ENCODE data around the gene HNRNPUL2.
"Not testable (repeated sequence)": the region's sequence is repeated elsewhere in the genome, so short reads cannot be mapped to it uniquely, and the experiment has no call there.

HNRNPUL2 gene

DNA sequence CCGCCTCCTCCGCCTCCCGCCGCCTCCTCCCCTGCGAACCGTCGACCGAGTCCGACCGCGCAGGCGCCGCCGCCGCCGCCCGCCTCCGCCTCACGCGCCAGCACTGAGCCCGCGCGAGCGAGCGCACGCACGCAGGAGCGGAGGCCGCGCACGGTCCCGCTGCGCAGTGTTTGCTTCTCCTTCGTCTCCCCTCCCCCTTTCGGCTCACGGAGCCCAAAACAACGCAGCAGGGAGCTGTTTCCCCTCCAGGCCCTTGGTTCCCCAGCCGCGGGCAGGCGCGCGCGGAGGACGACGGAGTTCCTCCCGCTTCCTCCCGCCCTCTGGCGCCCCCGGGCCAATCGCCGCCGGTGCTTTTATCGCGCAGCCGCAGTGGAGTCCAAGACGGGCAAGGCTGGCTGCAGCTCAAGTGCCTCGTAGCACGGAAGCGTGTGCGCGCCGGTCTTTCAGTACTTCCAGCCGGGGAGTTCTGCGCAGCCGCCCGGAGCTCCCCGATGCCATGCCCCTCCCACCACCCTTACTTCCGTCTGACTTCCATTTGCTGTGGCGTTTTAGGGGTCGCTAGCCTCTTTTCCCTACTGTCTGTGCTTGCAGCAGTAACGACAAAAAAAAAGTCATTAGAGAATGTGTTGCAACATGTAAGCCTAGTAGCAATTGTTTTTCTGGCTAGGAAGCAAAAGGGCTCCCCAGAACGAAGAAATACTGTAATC, at the start of gene HNRNPUL2:
Gene HNRNPUL2 (minus strand): TSS at position 293 of the 707 bp plus-strand sequence. CDS start 301 bp downstream, outside the sequence.
- DNase-seq (ENCODE audit: low spot score) = peak; percentile 98
- in situ Hi-C loops (cut with MboI; ENCODE audit: low sequenced_read_pairs, unreplicated experiment) = no loop called here
- TF ChIP-seq, protein P1, sequence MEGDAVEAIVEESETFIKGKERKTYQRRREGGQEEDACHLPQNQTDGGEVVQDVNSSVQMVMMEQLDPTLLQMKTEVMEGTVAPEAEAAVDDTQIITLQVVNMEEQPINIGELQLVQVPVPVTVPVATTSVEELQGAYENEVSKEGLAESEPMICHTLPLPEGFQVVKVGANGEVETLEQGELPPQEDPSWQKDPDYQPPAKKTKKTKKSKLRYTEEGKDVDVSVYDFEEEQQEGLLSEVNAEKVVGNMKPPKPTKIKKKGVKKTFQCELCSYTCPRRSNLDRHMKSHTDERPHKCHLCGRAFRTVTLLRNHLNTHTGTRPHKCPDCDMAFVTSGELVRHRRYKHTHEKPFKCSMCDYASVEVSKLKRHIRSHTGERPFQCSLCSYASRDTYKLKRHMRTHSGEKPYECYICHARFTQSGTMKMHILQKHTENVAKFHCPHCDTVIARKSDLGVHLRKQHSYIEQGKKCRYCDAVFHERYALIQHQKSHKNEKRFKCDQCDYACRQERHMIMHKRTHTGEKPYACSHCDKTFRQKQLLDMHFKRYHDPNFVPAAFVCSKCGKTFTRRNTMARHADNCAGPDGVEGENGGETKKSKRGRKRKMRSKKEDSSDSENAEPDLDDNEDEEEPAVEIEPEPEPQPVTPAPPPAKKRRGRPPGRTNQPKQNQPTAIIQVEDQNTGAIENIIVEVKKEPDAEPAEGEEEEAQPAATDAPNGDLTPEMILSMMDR (IDR thresholded peaks at IDR 0.05; ENCODE audit: borderline replicate concordance, control extremely low read depth, extremely low read depth, insufficient read depth, missing control alignments) = no peak

DNA sequence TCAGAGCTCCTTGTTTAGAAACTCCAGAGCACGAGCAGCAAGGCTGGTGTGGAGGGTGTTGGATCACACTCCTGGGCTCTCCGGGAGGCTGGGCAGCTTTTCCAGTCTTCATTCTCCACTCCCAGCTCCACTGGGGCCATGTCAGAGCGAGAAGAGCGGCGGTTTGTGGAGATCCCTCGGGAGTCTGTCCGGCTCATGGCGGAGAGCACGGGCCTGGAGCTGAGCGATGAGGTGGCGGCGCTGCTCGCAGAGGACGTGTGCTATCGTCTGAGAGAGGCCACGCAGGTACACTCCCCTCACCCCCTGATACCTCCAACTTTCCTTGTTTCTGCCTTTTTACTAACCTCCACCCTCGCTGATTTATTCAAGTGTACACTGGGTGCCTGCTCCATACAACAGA, 48.4 kb upstream of the HNRNPUL2 start:
- in situ Hi-C loops (cut with MboI; ENCODE audit: low sequenced_read_pairs, unreplicated experiment) = no loop called here
- no peak for DNase-seq (ENCODE audit: low spot score)
- TF ChIP-seq, protein P1 (IDR thresholded peaks at IDR 0.05; ENCODE audit: borderline replicate concordance, control extremely low read depth, extremely low read depth, insufficient read depth, missing control alignments) = no peak

- no peak for DNase-seq (ENCODE audit: low spot score)
- in situ Hi-C loops (cut with MboI; ENCODE audit: low sequenced_read_pairs, unreplicated experiment) = no loop called here
- TF ChIP-seq, protein P1 (IDR thresholded peaks at IDR 0.05; ENCODE audit: borderline replicate concordance, control extremely low read depth, extremely low read depth, insufficient read depth, missing control alignments) = no peak
Observed at GRCh38 chr11:62774407-62774806, 47.1 kb upstream of the HNRNPUL2 start.

DNA sequence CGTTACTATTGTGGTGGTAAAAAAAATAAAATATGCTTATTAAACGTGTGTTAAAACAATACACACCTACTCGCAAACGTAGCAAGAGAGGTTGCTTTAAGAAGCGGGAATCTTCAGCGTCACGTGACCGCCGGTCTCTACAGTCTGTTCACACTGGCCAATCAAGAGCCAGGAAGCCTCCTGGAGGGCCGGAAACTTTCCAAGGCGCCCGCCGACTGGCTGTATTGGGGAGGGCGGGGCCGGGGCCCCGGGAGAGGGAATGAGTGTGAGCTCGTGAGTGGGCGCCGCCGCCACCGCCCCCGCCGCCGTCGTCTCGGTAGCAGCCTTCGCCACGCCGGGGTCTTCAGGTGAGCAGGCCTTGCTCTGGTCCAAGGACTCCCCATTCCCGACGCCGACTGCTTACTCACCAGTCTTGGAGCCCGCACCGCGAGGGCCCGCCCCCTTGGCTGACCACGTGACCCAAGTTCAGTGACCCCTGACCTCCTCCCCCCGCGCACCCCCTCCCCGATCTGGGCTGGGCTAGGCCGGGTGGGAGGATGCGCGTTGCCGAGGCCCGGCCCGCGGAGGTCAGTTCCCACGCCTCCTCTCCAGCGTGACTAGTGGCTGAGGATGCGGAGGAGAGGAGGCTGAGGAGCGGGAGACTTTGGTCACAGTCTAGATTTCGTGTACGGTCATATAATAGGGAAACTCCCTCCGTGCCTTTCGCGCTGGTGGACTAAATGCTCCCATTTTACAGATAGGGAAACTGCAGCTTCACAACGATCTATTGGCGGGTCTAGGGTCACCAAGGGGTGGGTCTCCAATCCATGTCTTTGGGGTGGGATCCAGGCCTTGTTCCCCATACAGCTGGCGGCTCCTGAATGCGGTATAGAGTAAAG, 44.1 kb upstream of the HNRNPUL2 start, which contains the start of gene TAF6L:
Gene TAF6L (plus strand): TSS at position 253 of the 878 bp plus-strand sequence. CDS start 4,388 bp downstream, outside the sequence.
- in situ Hi-C loops (cut with MboI; ENCODE audit: low sequenced_read_pairs, unreplicated experiment) = no loop called here
- peak; percentile 94 for DNase-seq (ENCODE audit: low spot score)
- TF ChIP-seq, protein P1 (IDR thresholded peaks at IDR 0.05; ENCODE audit: borderline replicate concordance, control extremely low read depth, extremely low read depth, insufficient read depth, missing control alignments) = no peak

DNA sequence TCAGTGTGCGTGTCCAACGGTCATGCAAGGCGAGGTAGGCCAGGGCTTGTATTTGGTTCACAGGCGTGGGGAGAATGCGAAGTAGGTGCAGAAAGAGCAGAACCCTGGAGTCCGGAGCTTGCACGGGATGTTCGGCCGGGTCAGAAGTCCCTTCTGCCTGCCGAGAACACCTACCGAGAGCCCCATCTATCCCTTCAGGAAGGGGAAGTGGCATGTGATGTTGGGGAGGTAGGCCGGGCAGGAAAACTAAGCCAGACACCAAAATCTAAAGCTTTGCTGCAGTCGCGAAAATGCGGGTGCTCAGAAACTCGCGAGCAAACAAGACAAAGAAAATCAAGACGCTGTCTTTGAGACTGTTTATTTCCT, 43.5 kb upstream of the HNRNPUL2 start:
- TF ChIP-seq, protein P1 (IDR thresholded peaks at IDR 0.05; ENCODE audit: borderline replicate concordance, control extremely low read depth, extremely low read depth, insufficient read depth, missing control alignments) = no peak
- in situ Hi-C loops (cut with MboI; ENCODE audit: low sequenced_read_pairs, unreplicated experiment) = no loop called here
- DNase-seq (ENCODE audit: low spot score) = no peak

GRCh38 chr11:62760867-62761227, 33.6 kb upstream of the HNRNPUL2 start:
- DNase-seq (ENCODE audit: low spot score); in situ Hi-C loops (cut with MboI; ENCODE audit: low sequenced_read_pairs, unreplicated experiment): not testable (repeated sequence)

Measured in GM13976 (cell line).